Kasumi-1 (cell line): ENCODE results near the gene SPOCD1.
"Not testable (repeated sequence)": the region's sequence is repeated elsewhere in the genome, so short reads cannot be mapped to it uniquely, and the experiment has no call there.

Experiments used
- DNase-seq, 2 experiments: peaks; one replicate each; lab custom pipeline; 2025; lab: John Stamatoyannopoulos, UW

The SPOCD1 gene

GRCh38 chr1:31828926-31829690 lies 13.3 kb upstream of the SPOCD1 start:
- DNase-seq: no peak

GRCh38 chr1:31828341-31828740 lies 12.5 kb upstream of the SPOCD1 start:
- DNase-seq: no peak

GRCh38 chr1:31823780-31824179 lies 8.0 kb upstream of the SPOCD1 start:
- no peak for DNase-seq

- no peak for DNase-seq
These were observed 6.9 kb upstream of the SPOCD1 start for GRCh38 chr1:31822766-31823165.

- DNase-seq: not testable (repeated sequence)
These were observed 4.4 kb upstream of the SPOCD1 start for GRCh38 chr1:31820196-31820595.

GRCh38 chr1:31818206-31818605 lies 2.4 kb upstream of the SPOCD1 start:
- DNase-seq: no peak

GRCh38 chr1:31816947-31817346 lies 1.1 kb upstream of the SPOCD1 start:
- DNase-seq: peak; percentile 45 to 49

- not testable (repeated sequence) for DNase-seq
These were observed 679 bp upstream of the SPOCD1 start for GRCh38 chr1:31816501-31816900.

- DNase-seq: no peak
These were observed 546 bp downstream of the SPOCD1 start for GRCh38 chr1:31815307-31815645.

GRCh38 chr1:31814631-31815306 lies 1.1 kb downstream of the SPOCD1 start:
- no peak for DNase-seq

GRCh38 chr1:31814041-31814511 lies 1.7 kb downstream of the SPOCD1 start:
- DNase-seq: no peak

GRCh38 chr1:31812158-31812829 lies 3.5 kb downstream of the SPOCD1 start:
- DNase-seq: peak; percentile 23 to 32

- no peak for DNase-seq
These were observed 4.2 kb downstream of the SPOCD1 start for GRCh38 chr1:31811605-31812004.

- no peak for DNase-seq
These were observed 6.1 kb downstream of the SPOCD1 start for GRCh38 chr1:31809698-31810097.

GRCh38 chr1:31807273-31808048 lies 8.4 kb downstream of the SPOCD1 start:
- DNase-seq: no peak

- DNase-seq: no peak
These were observed 10.5 kb downstream of the SPOCD1 start for GRCh38 chr1:31805318-31805717.

- no peak for DNase-seq
These were observed 11.7 kb downstream of the SPOCD1 start for GRCh38 chr1:31804098-31804497.

GRCh38 chr1:31803610-31804009 lies 12.2 kb downstream of the SPOCD1 start:
- DNase-seq: no peak

GRCh38 chr1:31802190-31803150 lies 13.4 kb downstream of the SPOCD1 start:
- DNase-seq: no peak

- DNase-seq: no peak
These were observed 14.4 kb downstream of the SPOCD1 start for GRCh38 chr1:31801458-31801857.

GRCh38 chr1:31800674-31800967 lies 15.2 kb downstream of the SPOCD1 start:
- no peak for DNase-seq
